H1 (cell line): ENCODE data around the gene SCN7A.

Experiments
- EP300 ChIP-seq, 2 experiments: IDR thresholded peaks; 1 replicate in 1 of 2; 2 replicates in 1 of 2; pipeline ENCODE4 v1.6.1; 2011 to 2012; ENCODE audit warnings: low read depth in 2 of 2, low read length in 2 of 2, mild to moderate bottlenecking in 2 of 2, borderline replicate concordance in 1 of 2, inconsistent platforms in 1 of 2, moderate library complexity in 1 of 2
- EZH2 ChIP-seq: fragments of 200-600 bp; sonication (generic); IDR thresholded peaks from 2 replicates; pipeline ENCODE4 v1.7.1; 2012; ENCODE audit warnings: low read depth, mild to moderate bottlenecking, moderate library complexity, low read length, inconsistent platforms; ENCODE audit not compliant: severe bottlenecking
- KDM1A ChIP-seq: fragments of 200-600, 300-600 bp; sonication (generic); IDR thresholded peaks from 2 replicates; pipeline ENCODE4 v1.7.1; 2016; ENCODE audit warnings: mild to moderate bottlenecking, low read length, borderline replicate concordance
- POLR2A ChIP-seq, 2 experiments: IDR thresholded peaks; 1 replicate in 1 of 2; 2 replicates in 1 of 2; pipeline ENCODE4 v1.6.1; 2011; ENCODE audit warnings: low read depth in 2 of 2, low read length in 2 of 2, mild to moderate bottlenecking in 2 of 2; ENCODE audit errors: control extremely low read depth in 1 of 2
- POLR2AphosphoS5 ChIP-seq: IDR thresholded peaks from 2 replicates; pipeline ENCODE4 v1.6.1; 2011; ENCODE audit warnings: low read depth, low read length
- TF ChIP-seq, protein P1 (sequence below), 3 experiments: IDR thresholded peaks; 1 replicate in 2 of 3; 2 replicates in 1 of 3; pipeline versions ENCODE4 v1.5.1 to v1.6.1; 2011; ENCODE audit warnings: low read length in 3 of 3, mild to moderate bottlenecking in 3 of 3, inconsistent platforms in 2 of 3, low read depth in 1 of 3, moderate library complexity in 1 of 3; ENCODE audit not compliant: insufficient read depth in 1 of 3; ENCODE audit errors: control extremely low read depth in 1 of 3

DNA sequence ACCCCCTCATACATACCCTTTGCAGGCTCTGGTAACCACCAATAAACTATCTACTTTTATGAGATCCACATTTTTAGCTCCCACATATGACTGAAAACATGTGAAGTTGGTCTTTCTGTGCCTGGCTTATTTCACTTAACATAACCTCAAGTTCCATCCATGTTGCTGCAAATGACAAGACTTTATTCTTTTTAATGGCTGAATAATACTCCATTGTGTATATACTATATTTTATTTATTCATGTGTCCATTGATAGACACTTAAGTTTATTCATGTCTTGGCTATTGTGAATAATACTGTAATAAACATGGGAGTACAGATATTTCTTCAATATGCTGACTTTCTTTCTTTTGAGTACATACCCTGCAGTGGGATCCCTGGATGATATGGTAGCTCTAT, 45.9 kb downstream of the SCN7A start:
- TF ChIP-seq KDM1A, result no peak
- TF ChIP-seq, protein P1, sequence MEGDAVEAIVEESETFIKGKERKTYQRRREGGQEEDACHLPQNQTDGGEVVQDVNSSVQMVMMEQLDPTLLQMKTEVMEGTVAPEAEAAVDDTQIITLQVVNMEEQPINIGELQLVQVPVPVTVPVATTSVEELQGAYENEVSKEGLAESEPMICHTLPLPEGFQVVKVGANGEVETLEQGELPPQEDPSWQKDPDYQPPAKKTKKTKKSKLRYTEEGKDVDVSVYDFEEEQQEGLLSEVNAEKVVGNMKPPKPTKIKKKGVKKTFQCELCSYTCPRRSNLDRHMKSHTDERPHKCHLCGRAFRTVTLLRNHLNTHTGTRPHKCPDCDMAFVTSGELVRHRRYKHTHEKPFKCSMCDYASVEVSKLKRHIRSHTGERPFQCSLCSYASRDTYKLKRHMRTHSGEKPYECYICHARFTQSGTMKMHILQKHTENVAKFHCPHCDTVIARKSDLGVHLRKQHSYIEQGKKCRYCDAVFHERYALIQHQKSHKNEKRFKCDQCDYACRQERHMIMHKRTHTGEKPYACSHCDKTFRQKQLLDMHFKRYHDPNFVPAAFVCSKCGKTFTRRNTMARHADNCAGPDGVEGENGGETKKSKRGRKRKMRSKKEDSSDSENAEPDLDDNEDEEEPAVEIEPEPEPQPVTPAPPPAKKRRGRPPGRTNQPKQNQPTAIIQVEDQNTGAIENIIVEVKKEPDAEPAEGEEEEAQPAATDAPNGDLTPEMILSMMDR (IDR thresholded peaks at IDR 0.05; ENCODE audit: control extremely low read depth in 1 of 3, insufficient read depth in 1 of 3, low read depth in 1 of 3, low read length in 3 of 3), result no peak
- no peak for TF ChIP-seq EP300 (IDR thresholded peaks at IDR 0.05; ENCODE audit: borderline replicate concordance in 1 of 2, low read depth in 2 of 2, low read length in 2 of 2)
- no peak for TF ChIP-seq POLR2A (IDR thresholded peaks at IDR 0.05; ENCODE audit: control extremely low read depth in 1 of 2, low read depth in 2 of 2, low read length in 2 of 2)
- no peak for TF ChIP-seq POLR2AphosphoS5
- no peak for TF ChIP-seq EZH2
